Esophagus squamous epithelium (tissue), 5 donors: Measurements from ENCODE around the gene RREB1. TPM values are rescaled to one million over a fixed set of nuclear protein-coding genes. Genes with fewer than 3 reads are reported as not detected.

Source experiments
- DNase-seq: peaks from one replicate; lab custom pipeline; 2025; lab: John Stamatoyannopoulos, UW
- H3K27ac ChIP-seq, 4 donors: fragments of 200-600 bp; sonication (generic); one replicate each; pipeline ENCODE4 v1.5.1; 2016 to 2019; ENCODE audit warnings: mild to moderate bottlenecking in 1 of 4
- H3K27me3 ChIP-seq, 4 donors: fragments of 200-600 bp; sonication (generic); 1 replicate in 3 of 4; 2 replicates in 1 of 4; pipeline versions ENCODE4 v1.5.1 to v1.6.0; 2017 to 2021; ENCODE audit warnings: antibody characterized with exemption in 1 of 4
- H3K36me3 ChIP-seq, 3 donors: fragments of 200-600 bp; sonication (generic); one replicate each; pipeline ENCODE4 v1.5.1; 2016 to 2019
- H3K4me1 ChIP-seq, 3 donors: fragments of 200-600 bp; sonication (generic); one replicate each; pipeline ENCODE4 v1.5.1; 2017 to 2019
- H3K4me3 ChIP-seq, 4 donors: fragments of 200-600 bp; sonication (generic); 1 replicate in 3 of 4; 2 replicates in 1 of 4; pipeline ENCODE4 v1.5.1; 2016 to 2019; ENCODE audit warnings: mild to moderate bottlenecking in 2 of 4, moderate library complexity in 1 of 4
- H3K9me3 ChIP-seq, 3 donors: fragments of 200-600 bp; sonication (generic); one replicate each; pipeline ENCODE4 v1.5.1; 2016 to 2019
- CTCF ChIP-seq, 6 experiments: fragments of 450-650 bp in 4 of 6; fragments of 200-600 bp in 2 of 6; sonication (generic) in 2 of 6; IDR thresholded peaks; one replicate each; pipeline ENCODE4 v1.5.1; 2016 to 2019; ENCODE audit warnings: antibody characterized with exemption in 6 of 6, mild to moderate bottlenecking in 4 of 6, moderate library complexity in 4 of 6
- POLR2A ChIP-seq, 4 donors: fragments of 450-650 bp; IDR thresholded peaks; one replicate each; pipeline ENCODE4 v1.6.1; 2017; ENCODE audit warnings: antibody characterized with exemption in 4 of 4, mild to moderate bottlenecking in 4 of 4, moderate library complexity in 3 of 4
- WGBS, 2 donors: methylation state at CpG; one replicate each; pipeline ENCODE4 v1.1.5; 2018; 5-methylcytosine and 5-hydroxymethylcytosine counted together
- intact Hi-C: fragments of 100-400 bp; cut with DNase I; formaldehyde crosslinking; loops from one replicate; pipeline ENCODE4 v1.15.0; 2022
- total RNA-seq, 4 donors: library from RNA; depleted of rRNA; stranded (reverse); fragments of >200 nt; gene quantifications; one replicate each; pipeline ENCODE4 v1.1.0, GENCODE V29; 2016
- donor health status: DM: yes; HTN: yes; CAD: no.

Gene RREB1
- total RNA-seq, 4 donors from 2014 or later = 41.7 to 79.6 (median 57.5) TPM

DNA sequence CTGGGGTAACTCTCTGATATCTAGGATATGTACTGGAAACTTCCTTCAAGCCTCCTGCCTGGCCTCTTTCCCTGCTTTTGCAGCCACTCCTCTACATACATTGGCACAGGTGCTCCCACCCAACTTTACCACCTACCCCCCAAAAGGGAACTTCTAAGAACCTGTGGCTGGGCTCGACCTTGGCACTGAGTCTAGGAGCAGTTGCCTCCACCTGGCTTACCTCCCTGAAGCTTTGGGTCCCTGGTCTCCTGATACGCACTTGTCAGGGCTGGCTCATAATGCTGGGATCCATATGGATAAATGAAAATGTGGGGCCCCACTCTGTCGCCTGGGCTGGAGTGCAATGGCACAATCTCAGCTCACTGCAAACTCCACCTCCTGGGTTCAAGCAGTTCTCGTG is 149.0 kb downstream of the RREB1 start:
- no peak overlapping the region for H3K4me3 ChIP-seq
- intact Hi-C loops = no loop called here
- WGBS, 2 donors = 90 to 91% methylated on average over 4 of the region's 4 CpGs
- H3K27ac ChIP-seq = no peak overlapping the region
- no peak for DNase-seq
- peaks cover 0 to 10% (median 7%) of the 10 kb centered on the region in 3 donors for H3K36me3 ChIP-seq
- TF ChIP-seq CTCF (IDR thresholded peaks at IDR 0.05) (no peak), POLR2A (IDR thresholded peaks at IDR 0.05) (no peak)
- no peaks in the 10 kb centered on the region for H3K9me3 ChIP-seq
- peaks cover 7 to 17% (median 11%) of the 10 kb centered on the region in 3 donors for H3K4me1 ChIP-seq
- H3K27me3 ChIP-seq = no peaks in the 10 kb centered on the region

GRCh38 chr6:7257521-7258230 is 149.9 kb downstream of the RREB1 start:
- Histone ChIP-seq H3K4me1 (peaks cover 13 to 24% (median 14%) of the 10 kb centered on the region in 3 donors), H3K27ac (no peak overlapping the region), H3K36me3 (peaks cover 0 to 1% (median 0%) of the 10 kb centered on the region in 3 donors), H3K27me3 (no peaks in the 10 kb centered on the region), H3K9me3 (no peaks in the 10 kb centered on the region), H3K4me3 (no peak overlapping the region)
- TF ChIP-seq POLR2A (IDR thresholded peaks at IDR 0.05) = no peak
- TF ChIP-seq CTCF (IDR thresholded peaks at IDR 0.05) = no peak
- DNase-seq = no peak
- 90 to 93% methylated on average over 8 to 11 of the region's 18 CpGs for WGBS, 2 donors
- intact Hi-C loops = no loop called here

GRCh38 chr6:7258231-7258763 is 150.5 kb downstream of the RREB1 start:
- no peak for DNase-seq
- no peaks in the 10 kb centered on the region for H3K9me3 ChIP-seq

GRCh38 chr6:7260291-7261031 is 152.7 kb downstream of the RREB1 start:
- TF ChIP-seq CTCF (IDR thresholded peaks at IDR 0.05) (no peak), POLR2A (IDR thresholded peaks at IDR 0.05) (no peak)
- Histone ChIP-seq H3K36me3 (no peaks in the 10 kb centered on the region), H3K27ac (peak overlapping the region; percentile 74 to 90 (median 82)), H3K4me3 (peak overlapping the region; percentile 35 to 82 (median 58)), H3K27me3 (no peaks in the 10 kb centered on the region), H3K4me1 (peaks cover 13 to 24% (median 14%) of the 10 kb centered on the region in 3 donors), H3K9me3 (no peaks in the 10 kb centered on the region)
- WGBS, 2 donors = 61 to 62% methylated on average over 13 of the region's 13 CpGs
- intact Hi-C loops = no loop called here
- no peak for DNase-seq

More at GRCh38 chr6:7258231-7258763, 150.5 kb downstream of the RREB1 start:
- Histone ChIP-seq H3K27ac (no peak overlapping the region), H3K4me3 (no peak overlapping the region), H3K4me1 (peaks cover 13 to 24% (median 14%) of the 10 kb centered on the region in 3 donors), H3K27me3 (no peaks in the 10 kb centered on the region), H3K36me3 (no peaks in the 10 kb centered on the region)
- intact Hi-C loops = no loop called here
- no peak for TF ChIP-seq CTCF (IDR thresholded peaks at IDR 0.05)
- 92 to 93% methylated on average over 2 to 3 of the region's 9 CpGs for whole genome bisulfite sequencing, 2 donors
